Esophagus muscularis mucosa (tissue), 4 donors: ENCODE results near the gene PRSS33.

Experiments
- EP300 ChIP-seq: sonication (generic); formaldehyde crosslinking; IDR thresholded peaks from one replicate; pipeline ENCODE4 v1.6.1; 2017; ENCODE audit warnings: antibody characterized with exemption
- POLR2A ChIP-seq: fragments of 450-650 bp; IDR thresholded peaks from one replicate; pipeline ENCODE4 v1.6.1; 2017; ENCODE audit warnings: antibody characterized with exemption, moderate library complexity, mild to moderate bottlenecking, low read depth
- POLR2AphosphoS5 ChIP-seq, 2 donors: sonication (generic); formaldehyde crosslinking; IDR thresholded peaks; one replicate each; pipeline ENCODE4 v1.6.1; 2017; ENCODE audit warnings: antibody characterized with exemption in 2 of 2
- TF ChIP-seq, protein P1 (sequence below), 3 experiments: fragments of 200-600 bp in 2 of 3; fragments of 450-650 bp in 1 of 3; sonication (generic) in 2 of 3; IDR thresholded peaks; one replicate each; pipeline ENCODE4 v1.5.1; 2017 to 2019; ENCODE audit warnings: antibody characterized with exemption in 3 of 3, mild to moderate bottlenecking in 2 of 3, moderate library complexity in 1 of 3

DNA sequence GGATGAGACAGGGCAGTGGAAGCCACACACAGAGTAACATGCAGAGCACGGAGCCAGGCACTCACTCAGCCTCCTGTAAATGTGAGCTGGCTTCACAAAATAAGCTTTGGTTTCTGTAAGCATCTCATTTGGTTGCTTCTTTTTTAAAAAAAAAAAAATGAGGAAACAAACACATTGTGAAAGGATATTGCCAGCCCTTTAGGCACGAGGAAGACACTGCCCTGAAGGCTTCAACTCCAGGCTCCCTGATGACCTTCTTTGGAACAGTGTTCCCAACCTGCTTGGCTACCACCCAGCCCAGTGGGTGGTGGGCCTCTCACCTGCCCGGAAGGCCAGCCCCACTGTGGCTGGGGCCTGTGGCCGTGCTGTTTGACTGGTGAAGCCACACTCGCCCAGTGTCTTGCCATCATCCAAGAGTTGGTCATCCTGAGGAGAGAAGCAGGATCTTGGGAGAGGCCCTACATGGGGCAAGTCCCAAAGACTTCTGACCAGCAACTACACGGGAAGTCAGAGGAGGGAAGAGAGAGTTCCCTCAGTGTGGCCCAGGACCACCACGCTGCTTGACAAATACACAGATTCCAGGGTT, 12.1 kb downstream of the PRSS33 start:
- no peak for TF ChIP-seq POLR2A
- TF ChIP-seq, protein P1, sequence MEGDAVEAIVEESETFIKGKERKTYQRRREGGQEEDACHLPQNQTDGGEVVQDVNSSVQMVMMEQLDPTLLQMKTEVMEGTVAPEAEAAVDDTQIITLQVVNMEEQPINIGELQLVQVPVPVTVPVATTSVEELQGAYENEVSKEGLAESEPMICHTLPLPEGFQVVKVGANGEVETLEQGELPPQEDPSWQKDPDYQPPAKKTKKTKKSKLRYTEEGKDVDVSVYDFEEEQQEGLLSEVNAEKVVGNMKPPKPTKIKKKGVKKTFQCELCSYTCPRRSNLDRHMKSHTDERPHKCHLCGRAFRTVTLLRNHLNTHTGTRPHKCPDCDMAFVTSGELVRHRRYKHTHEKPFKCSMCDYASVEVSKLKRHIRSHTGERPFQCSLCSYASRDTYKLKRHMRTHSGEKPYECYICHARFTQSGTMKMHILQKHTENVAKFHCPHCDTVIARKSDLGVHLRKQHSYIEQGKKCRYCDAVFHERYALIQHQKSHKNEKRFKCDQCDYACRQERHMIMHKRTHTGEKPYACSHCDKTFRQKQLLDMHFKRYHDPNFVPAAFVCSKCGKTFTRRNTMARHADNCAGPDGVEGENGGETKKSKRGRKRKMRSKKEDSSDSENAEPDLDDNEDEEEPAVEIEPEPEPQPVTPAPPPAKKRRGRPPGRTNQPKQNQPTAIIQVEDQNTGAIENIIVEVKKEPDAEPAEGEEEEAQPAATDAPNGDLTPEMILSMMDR (IDR thresholded peaks at IDR 0.05), result no peak
- no peak for TF ChIP-seq EP300
- TF ChIP-seq POLR2AphosphoS5 (IDR thresholded peaks at IDR 0.05), result no peak
